Liver (tissue), 9 donors: ENCODE measurements around the gene LRRN2. TPM values are rescaled to one million over a fixed set of nuclear protein-coding genes. Genes with fewer than 3 reads are reported as not detected.

Experiments used
- DNase-seq: peaks from one replicate; pipeline ENCODE4 v3.0.0-alpha.2; 2017; ENCODE audit warnings: low spot score
- H3K27ac ChIP-seq, 2 donors: one replicate each; pipeline ENCODE4 v1.7.0; 2013; ENCODE audit warnings: inconsistent platforms in 2 of 2, low read length in 2 of 2, control low read depth in 1 of 2, low read depth in 1 of 2, mild to moderate bottlenecking in 1 of 2
- H3K27me3 ChIP-seq, 4 donors: one replicate each; pipeline versions ENCODE4 v1.6.1 to v1.7.0; 2013; ENCODE audit warnings: low read length in 3 of 4, inconsistent platforms in 1 of 4, mild to moderate bottlenecking in 1 of 4, moderate library complexity in 1 of 4; ENCODE audit not compliant: control insufficient read depth in 4 of 4, insufficient read depth in 4 of 4
- H3K36me3 ChIP-seq, 4 donors: one replicate each; pipeline versions ENCODE4 v1.6.1 to v1.7.0; 2013; ENCODE audit warnings: low read length in 3 of 4, mild to moderate bottlenecking in 3 of 4, low read depth in 1 of 4, moderate library complexity in 1 of 4; ENCODE audit not compliant: control insufficient read depth in 4 of 4, insufficient read depth in 3 of 4
- H3K4me1 ChIP-seq, 4 donors: one replicate each; pipeline versions ENCODE4 v1.6.1 to v1.7.0; 2013; ENCODE audit warnings: low read length in 3 of 4, mild to moderate bottlenecking in 3 of 4, moderate library complexity in 1 of 4; ENCODE audit not compliant: control insufficient read depth in 4 of 4, insufficient read depth in 4 of 4
- H3K4me3 ChIP-seq, 3 donors: one replicate each; pipeline versions ENCODE4 v1.6.1 to v1.7.0; 2013; ENCODE audit warnings: low read length in 3 of 3, control low read depth in 1 of 3, low read depth in 1 of 3, mild to moderate bottlenecking in 1 of 3
- H3K9ac ChIP-seq, 2 donors: one replicate each; pipeline ENCODE4 v1.7.0; 2013; ENCODE audit warnings: low read length in 2 of 2, mild to moderate bottlenecking in 2 of 2, moderate library complexity in 2 of 2, control low read depth in 1 of 2, low read depth in 1 of 2
- H3K9me3 ChIP-seq, 4 donors: one replicate each; pipeline versions ENCODE4 v1.6.1 to v1.7.0; 2013; ENCODE audit warnings: low read length in 3 of 4; ENCODE audit not compliant: control insufficient read depth in 4 of 4
- ATF3 ChIP-seq: IDR thresholded peaks from 2 replicates; pipeline ENCODE4 v1.6.1; 2016; ENCODE audit warnings: antibody characterized with exemption
- CTCF ChIP-seq: fragments of 150-350 bp; IDR thresholded peaks from 2 replicates; pipeline ENCODE4 v1.5.1; 2017; ENCODE audit warnings: improper control_type of control experiment, low read depth, low read length; ENCODE audit not compliant: missing input control
- EGR1 ChIP-seq, 2 donors: IDR thresholded peaks; 2 replicates each; pipeline ENCODE4 v1.6.1; 2016 to 2018; ENCODE audit warnings: antibody characterized with exemption in 2 of 2, low read depth in 2 of 2
- FOXA1 ChIP-seq: IDR thresholded peaks from 2 replicates; pipeline ENCODE4 v1.6.1; 2016; ENCODE audit warnings: antibody characterized with exemption
- GABPA ChIP-seq, 2 donors: IDR thresholded peaks in 1 of 2; conservative IDR thresholded peaks in 1 of 2; 2 replicates each; pipeline ENCODE4 v1.6.1; 2016; ENCODE audit warnings: antibody characterized with exemption in 2 of 2, mild to moderate bottlenecking in 1 of 2, moderate library complexity in 1 of 2
- HNF4A ChIP-seq, 2 donors: conservative IDR thresholded peaks; 2 replicates each; pipeline ENCODE4 v1.6.1; 2016; ENCODE audit warnings: antibody characterized with exemption in 2 of 2, mild to moderate bottlenecking in 2 of 2
- HNF4G ChIP-seq: IDR thresholded peaks from 2 replicates; pipeline ENCODE4 v1.6.1; 2016; ENCODE audit warnings: antibody characterized with exemption
- JUND ChIP-seq, 2 donors: IDR thresholded peaks; 2 replicates each; pipeline ENCODE4 v1.6.1; 2016; ENCODE audit warnings: antibody characterized with exemption in 2 of 2
- NR2F2 ChIP-seq: IDR thresholded peaks from 2 replicates; pipeline ENCODE4 v1.6.1; 2016; ENCODE audit warnings: antibody characterized with exemption
- RAD21 ChIP-seq, 2 donors: IDR thresholded peaks; 2 replicates each; pipeline ENCODE4 v1.6.1; 2016; ENCODE audit warnings: antibody characterized with exemption in 2 of 2, mild to moderate bottlenecking in 2 of 2
- RXRA ChIP-seq, 2 donors: IDR thresholded peaks; 2 replicates each; pipeline ENCODE4 v1.6.1; 2017 to 2018; ENCODE audit warnings: antibody characterized with exemption in 2 of 2, mild to moderate bottlenecking in 1 of 2
- SP1 ChIP-seq: IDR thresholded peaks from 2 replicates; pipeline ENCODE4 v1.6.1; 2018; ENCODE audit warnings: antibody characterized with exemption, mild to moderate bottlenecking
- TAF1 ChIP-seq: conservative IDR thresholded peaks from 2 replicates; pipeline ENCODE4 v1.6.1; 2016; ENCODE audit warnings: antibody characterized with exemption, mild to moderate bottlenecking
- YY1 ChIP-seq: IDR thresholded peaks from 2 replicates; pipeline ENCODE4 v1.6.1; 2016; ENCODE audit warnings: antibody characterized with exemption, mild to moderate bottlenecking
- ZBTB33 ChIP-seq: IDR thresholded peaks from 2 replicates; pipeline ENCODE4 v1.6.1; 2016; ENCODE audit warnings: antibody characterized with exemption
- WGBS: extraction: QIAGEN DNeasy Blood & Tissue Kit; methylation state at CpG from one replicate; pipeline ENCODE4 v1.1.7; 2013; 5-methylcytosine and 5-hydroxymethylcytosine counted together
- polyA plus RNA-seq, 2 donors: library from polyadenylated mRNA; stranded (reverse) in 1 of 2; unstranded in 1 of 2; fragments of 200-250 nt in 1 of 2; fragments of >200 nt in 1 of 2; fragmentation: Nextera tagmentation in 1 of 2; extraction: Ambion mirVana in 1 of 2; gene quantifications; one replicate each; pipeline versions ENCODE4 v1.2.1 to v1.2.3, GENCODE V29; 2013 to 2015
- total RNA-seq, 2 donors: library from RNA; depleted of rRNA; stranded (reverse); fragments of >200 nt; gene quantifications; one replicate each; pipeline ENCODE4 v1.2.3, GENCODE V29; 2014
- TF ChIP-seq, protein P1 (sequence below): IDR thresholded peaks from 2 replicates; pipeline ENCODE4 v1.6.1; 2016; ENCODE audit warnings: antibody characterized with exemption, mild to moderate bottlenecking
- TF ChIP-seq, protein P2 (sequence below): IDR thresholded peaks from 2 replicates; pipeline ENCODE4 v1.6.1; 2016; ENCODE audit warnings: antibody characterized with exemption
- donor health status: healthy.
- donor health status: healthy.
- donor health status: healthy.
- donor health status: healthy.
- donor health status: healthy.

LRRN2 gene
- total and polyA plus RNA-seq, 4 donors, result 0.13 to 2.8 (median 0.28) TPM

DNA sequence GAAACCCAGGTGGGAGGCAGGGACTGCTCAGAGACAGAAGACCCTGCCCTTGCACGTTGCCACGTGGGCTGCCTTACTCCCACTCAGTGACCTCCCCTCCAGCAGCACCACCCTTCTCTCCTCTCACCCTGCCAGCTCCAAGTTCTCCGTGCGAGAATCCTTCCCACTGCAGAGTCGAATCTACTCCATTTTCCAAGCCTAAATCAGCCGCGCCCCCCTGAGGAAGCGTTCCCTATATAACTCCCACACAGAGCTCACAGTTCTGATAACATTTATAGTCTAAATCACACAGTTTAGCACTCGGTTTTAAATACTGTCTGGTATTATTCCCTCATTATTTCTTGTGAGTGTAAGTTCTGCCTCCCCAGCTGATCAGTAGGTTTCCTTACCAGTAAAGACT lies 7.7 kb downstream of the LRRN2 start:
- no peak overlapping the region for H3K4me3 ChIP-seq
- no peaks in the 10 kb centered on the region for H3K9me3 ChIP-seq
- no peaks in the 10 kb centered on the region for H3K27me3 ChIP-seq
- TF ChIP-seq FOXA1, result no peak
- no peak for TF ChIP-seq JUND (IDR thresholded peaks at IDR 0.05)
- no peak overlapping the region for H3K27ac ChIP-seq
- H3K4me1 ChIP-seq, result no peaks in the 10 kb centered on the region
- 75% methylated on average over 9 of the region's 9 CpGs for WGBS
- no peak overlapping the region for H3K9ac ChIP-seq
- H3K36me3 ChIP-seq, result no peaks in the 10 kb centered on the region
- no peak for DNase-seq

- no peak for TF ChIP-seq GABPA (IDR thresholded peaks at IDR 0.05 in 1 of 2, conservative IDR thresholded peaks at IDR 0.05 in 1 of 2)
- TF ChIP-seq EGR1 (IDR thresholded peaks at IDR 0.05; ENCODE audit: low read depth in 2 of 2), result no peak
- H3K9ac ChIP-seq, result no peak overlapping the region
- no peaks in the 10 kb centered on the region for H3K9me3 ChIP-seq
- H3K27me3 ChIP-seq, result no peaks in the 10 kb centered on the region
- no peak overlapping the region for H3K4me3 ChIP-seq
- DNase-seq, result no peak
- H3K4me1 ChIP-seq, result no peaks in the 10 kb centered on the region
- no peak overlapping the region for H3K27ac ChIP-seq
- H3K36me3 ChIP-seq, result no peaks in the 10 kb centered on the region
- WGBS, result 82% methylated on average over 2 of the region's 2 CpGs
Observed at GRCh38 chr1:204676043-204676442, 9.5 kb downstream of the LRRN2 start.

DNA sequence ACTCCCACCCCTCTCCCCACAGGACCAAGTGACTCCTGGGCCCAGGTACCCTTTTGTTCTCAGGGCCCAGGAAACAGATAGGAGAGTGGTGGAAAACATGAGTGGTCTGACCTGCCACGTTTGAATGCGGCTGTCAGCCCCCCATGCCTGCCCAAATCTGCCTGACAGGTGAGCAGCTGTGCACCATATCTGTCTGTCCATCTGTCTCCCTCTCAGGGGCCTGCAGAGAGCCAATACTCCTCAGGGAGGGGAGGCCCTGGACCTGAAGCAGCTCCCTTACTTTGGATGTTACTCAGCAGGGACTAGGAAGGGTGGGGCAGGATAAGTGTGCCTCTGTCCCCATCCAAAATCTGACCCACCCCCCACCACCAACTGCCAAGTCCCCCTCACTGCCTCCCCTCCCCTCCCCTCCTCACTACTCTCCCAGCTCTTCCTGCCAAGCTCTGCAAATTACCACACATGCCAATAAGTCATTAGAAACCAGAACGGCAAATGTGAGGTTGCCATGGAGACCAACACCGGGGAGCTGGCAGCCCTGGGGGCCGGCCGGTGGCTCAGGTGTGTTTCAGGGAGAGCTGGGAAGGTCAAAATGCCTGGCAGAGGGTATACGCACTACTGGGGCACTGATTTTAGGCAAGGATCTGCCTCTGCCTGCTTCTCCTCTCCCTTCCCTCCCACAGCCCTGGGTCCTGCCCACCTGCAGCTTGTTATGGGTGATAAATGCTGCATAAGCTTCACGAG lies 11.5 kb downstream of the LRRN2 start:
- H3K4me3 ChIP-seq, result no peak overlapping the region
- TF ChIP-seq HNF4G (no peak), RAD21 (IDR thresholded peaks at IDR 0.05) (no peak), NR2F2 (no peak), YY1 (no peak), CTCF (no peak), RXRA (IDR thresholded peaks at IDR 0.05) (no peak), ZBTB33 (no peak), GABPA (IDR thresholded peaks at IDR 0.05 in 1 of 2, conservative IDR thresholded peaks at IDR 0.05 in 1 of 2) (no peak), JUND (IDR thresholded peaks at IDR 0.05) (no peak), FOXA1 (no peak), TAF1 (no peak), HNF4A (conservative IDR thresholded peaks at IDR 0.05) (no peak), EGR1 (IDR thresholded peaks at IDR 0.05; ENCODE audit: low read depth in 2 of 2) (no peak), SP1 (no peak), ATF3 (no peak)
- TF ChIP-seq, protein P1, sequence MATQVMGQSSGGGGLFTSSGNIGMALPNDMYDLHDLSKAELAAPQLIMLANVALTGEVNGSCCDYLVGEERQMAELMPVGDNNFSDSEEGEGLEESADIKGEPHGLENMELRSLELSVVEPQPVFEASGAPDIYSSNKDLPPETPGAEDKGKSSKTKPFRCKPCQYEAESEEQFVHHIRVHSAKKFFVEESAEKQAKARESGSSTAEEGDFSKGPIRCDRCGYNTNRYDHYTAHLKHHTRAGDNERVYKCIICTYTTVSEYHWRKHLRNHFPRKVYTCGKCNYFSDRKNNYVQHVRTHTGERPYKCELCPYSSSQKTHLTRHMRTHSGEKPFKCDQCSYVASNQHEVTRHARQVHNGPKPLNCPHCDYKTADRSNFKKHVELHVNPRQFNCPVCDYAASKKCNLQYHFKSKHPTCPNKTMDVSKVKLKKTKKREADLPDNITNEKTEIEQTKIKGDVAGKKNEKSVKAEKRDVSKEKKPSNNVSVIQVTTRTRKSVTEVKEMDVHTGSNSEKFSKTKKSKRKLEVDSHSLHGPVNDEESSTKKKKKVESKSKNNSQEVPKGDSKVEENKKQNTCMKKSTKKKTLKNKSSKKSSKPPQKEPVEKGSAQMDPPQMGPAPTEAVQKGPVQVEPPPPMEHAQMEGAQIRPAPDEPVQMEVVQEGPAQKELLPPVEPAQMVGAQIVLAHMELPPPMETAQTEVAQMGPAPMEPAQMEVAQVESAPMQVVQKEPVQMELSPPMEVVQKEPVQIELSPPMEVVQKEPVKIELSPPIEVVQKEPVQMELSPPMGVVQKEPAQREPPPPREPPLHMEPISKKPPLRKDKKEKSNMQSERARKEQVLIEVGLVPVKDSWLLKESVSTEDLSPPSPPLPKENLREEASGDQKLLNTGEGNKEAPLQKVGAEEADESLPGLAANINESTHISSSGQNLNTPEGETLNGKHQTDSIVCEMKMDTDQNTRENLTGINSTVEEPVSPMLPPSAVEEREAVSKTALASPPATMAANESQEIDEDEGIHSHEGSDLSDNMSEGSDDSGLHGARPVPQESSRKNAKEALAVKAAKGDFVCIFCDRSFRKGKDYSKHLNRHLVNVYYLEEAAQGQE, result no peak
- TF ChIP-seq, protein P2, sequence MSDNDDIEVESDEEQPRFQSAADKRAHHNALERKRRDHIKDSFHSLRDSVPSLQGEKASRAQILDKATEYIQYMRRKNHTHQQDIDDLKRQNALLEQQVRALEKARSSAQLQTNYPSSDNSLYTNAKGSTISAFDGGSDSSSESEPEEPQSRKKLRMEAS, result no peak
- H3K36me3 ChIP-seq, result no peaks in the 10 kb centered on the region
- no peak overlapping the region for H3K27ac ChIP-seq
- DNase-seq, result no peak
- no peaks in the 10 kb centered on the region for H3K4me1 ChIP-seq
- 57% methylated on average over 8 of the region's 8 CpGs for WGBS
- no peak overlapping the region for H3K9ac ChIP-seq
- H3K9me3 ChIP-seq, result no peaks in the 10 kb centered on the region
- H3K27me3 ChIP-seq, result no peaks in the 10 kb centered on the region
